Spleen (tissue), 7 donors: ENCODE measurements around the gene LPP.

ENCODE experiments used
- POLR2A ChIP-seq, 3 donors: fragments of 450-650 bp; IDR thresholded peaks; one replicate each; pipeline ENCODE4 v1.5.1; 2017; ENCODE audit warnings: antibody characterized with exemption in 3 of 3, mild to moderate bottlenecking in 1 of 3
- POLR2AphosphoS5 ChIP-seq, 3 donors: sonication (generic); formaldehyde crosslinking; IDR thresholded peaks; one replicate each; pipeline ENCODE4 v1.5.1; 2017; ENCODE audit warnings: antibody characterized with exemption in 3 of 3
- TF ChIP-seq, protein P1 (sequence below), 11 experiments: fragments of 200-600 bp in 7 of 11; fragments of 450-650 bp in 4 of 11; sonication (generic) in 4 of 11; IDR thresholded peaks in 8 of 11; conservative IDR thresholded peaks in 3 of 11; 1 replicate in 7 of 11; 2 replicates in 4 of 11; pipeline versions ENCODE4 v1.4.0 to v1.8.0; 2016 to 2021; ENCODE audit warnings: antibody characterized with exemption in 11 of 11, inconsistent platforms in 4 of 11, mild to moderate bottlenecking in 1 of 11
- donor health status: DM: no; HTN: no; CAD: no; lungs with moderate emphysema.
- donor health status: DM: no; HTN: no; CAD: no.
- donor health status: DM: no; HTN: no; CAD: no.

DNA sequence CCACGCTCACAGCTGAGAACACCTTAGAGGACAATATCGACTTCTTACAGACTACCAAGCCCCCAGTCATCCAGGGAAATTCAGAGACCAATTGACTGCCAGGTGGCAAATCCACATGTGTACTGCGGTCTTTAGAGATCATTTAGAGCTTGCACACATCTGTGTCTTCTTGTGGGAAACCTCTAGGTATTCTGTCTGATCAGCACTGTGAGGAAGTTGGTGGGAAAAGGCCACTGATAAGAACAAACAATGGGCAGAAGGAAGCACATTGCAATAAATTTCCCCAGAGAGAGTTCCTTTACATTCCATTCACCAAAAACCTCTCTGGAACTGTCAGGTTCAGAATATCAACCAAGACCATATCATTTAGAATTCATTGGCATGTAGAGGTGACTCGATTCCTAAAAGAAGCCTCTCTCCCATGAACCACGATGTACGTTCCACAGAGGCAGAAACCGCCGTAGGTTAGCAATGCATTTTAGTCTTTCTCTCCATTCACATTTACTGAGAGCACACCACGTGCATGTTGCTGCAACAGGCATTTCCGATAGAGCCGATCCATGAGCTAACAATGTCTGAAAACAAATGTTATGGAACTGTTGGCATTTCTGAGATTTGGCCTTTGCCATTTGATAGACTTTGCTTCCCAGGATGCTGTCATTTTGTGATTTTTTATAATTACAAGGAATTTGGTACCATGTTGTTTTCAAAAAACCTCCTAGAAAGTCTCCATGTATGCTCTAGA lies 730.5 kb downstream of the LPP start:
- TF ChIP-seq POLR2AphosphoS5 (IDR thresholded peaks at IDR 0.05) (no peak), POLR2A (IDR thresholded peaks at IDR 0.05) (no peak)
- TF ChIP-seq, protein P1, sequence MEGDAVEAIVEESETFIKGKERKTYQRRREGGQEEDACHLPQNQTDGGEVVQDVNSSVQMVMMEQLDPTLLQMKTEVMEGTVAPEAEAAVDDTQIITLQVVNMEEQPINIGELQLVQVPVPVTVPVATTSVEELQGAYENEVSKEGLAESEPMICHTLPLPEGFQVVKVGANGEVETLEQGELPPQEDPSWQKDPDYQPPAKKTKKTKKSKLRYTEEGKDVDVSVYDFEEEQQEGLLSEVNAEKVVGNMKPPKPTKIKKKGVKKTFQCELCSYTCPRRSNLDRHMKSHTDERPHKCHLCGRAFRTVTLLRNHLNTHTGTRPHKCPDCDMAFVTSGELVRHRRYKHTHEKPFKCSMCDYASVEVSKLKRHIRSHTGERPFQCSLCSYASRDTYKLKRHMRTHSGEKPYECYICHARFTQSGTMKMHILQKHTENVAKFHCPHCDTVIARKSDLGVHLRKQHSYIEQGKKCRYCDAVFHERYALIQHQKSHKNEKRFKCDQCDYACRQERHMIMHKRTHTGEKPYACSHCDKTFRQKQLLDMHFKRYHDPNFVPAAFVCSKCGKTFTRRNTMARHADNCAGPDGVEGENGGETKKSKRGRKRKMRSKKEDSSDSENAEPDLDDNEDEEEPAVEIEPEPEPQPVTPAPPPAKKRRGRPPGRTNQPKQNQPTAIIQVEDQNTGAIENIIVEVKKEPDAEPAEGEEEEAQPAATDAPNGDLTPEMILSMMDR (IDR thresholded peaks at IDR 0.05 in 8 of 11, conservative IDR thresholded peaks at IDR 0.05 in 3 of 11) = no peak
